GM12891 (cell line): ENCODE results near the gene ING1.

Experiments used
- PAX5 ChIP-seq: IDR thresholded peaks from 2 replicates; pipeline ENCODE4 v1.6.1; 2011; ENCODE audit warnings: low read length, moderate library complexity, mild to moderate bottlenecking; ENCODE audit not compliant: insufficient read depth, severe bottlenecking
- POLR2A ChIP-seq: IDR thresholded peaks from 2 replicates; pipeline ENCODE4 v1.6.1; 2011; ENCODE audit warnings: low read depth, low read length, control low read depth
- POLR2AphosphoS5 ChIP-seq: IDR thresholded peaks from 2 replicates; pipeline ENCODE4 v1.6.1; 2011; ENCODE audit warnings: low read depth, low read length, control low read depth
- POU2F2 ChIP-seq: IDR thresholded peaks from 2 replicates; pipeline ENCODE4 v1.6.1; 2011; ENCODE audit warnings: low read depth, mild to moderate bottlenecking, control low read depth, low read length, moderate library complexity
- SPI1 ChIP-seq: IDR thresholded peaks from 2 replicates; pipeline ENCODE4 v1.6.1; 2011; ENCODE audit warnings: low read depth, low read length, control low read depth
- TAF1 ChIP-seq: IDR thresholded peaks from 2 replicates; pipeline ENCODE4 v1.6.1; 2011; ENCODE audit warnings: low read depth, low read length, control low read depth

- no peak for TF ChIP-seq SPI1
- TF ChIP-seq POLR2AphosphoS5: peak; percentile 45; the same call in 1 of the 2 replicates
- no peak for TF ChIP-seq POLR2A
- TF ChIP-seq TAF1: no peak
- no peak for TF ChIP-seq POU2F2
- no peak for TF ChIP-seq PAX5
Measured at GRCh38 chr13:110690516-110690915, 23.0 kb upstream of the ING1 start.
